ENCODE results near the gene PIGK.
"Not testable (repeated sequence)": the region's sequence is repeated elsewhere in the genome, so short reads cannot be mapped to it uniquely, and the experiment has no call there.

PIGK gene

DNA sequence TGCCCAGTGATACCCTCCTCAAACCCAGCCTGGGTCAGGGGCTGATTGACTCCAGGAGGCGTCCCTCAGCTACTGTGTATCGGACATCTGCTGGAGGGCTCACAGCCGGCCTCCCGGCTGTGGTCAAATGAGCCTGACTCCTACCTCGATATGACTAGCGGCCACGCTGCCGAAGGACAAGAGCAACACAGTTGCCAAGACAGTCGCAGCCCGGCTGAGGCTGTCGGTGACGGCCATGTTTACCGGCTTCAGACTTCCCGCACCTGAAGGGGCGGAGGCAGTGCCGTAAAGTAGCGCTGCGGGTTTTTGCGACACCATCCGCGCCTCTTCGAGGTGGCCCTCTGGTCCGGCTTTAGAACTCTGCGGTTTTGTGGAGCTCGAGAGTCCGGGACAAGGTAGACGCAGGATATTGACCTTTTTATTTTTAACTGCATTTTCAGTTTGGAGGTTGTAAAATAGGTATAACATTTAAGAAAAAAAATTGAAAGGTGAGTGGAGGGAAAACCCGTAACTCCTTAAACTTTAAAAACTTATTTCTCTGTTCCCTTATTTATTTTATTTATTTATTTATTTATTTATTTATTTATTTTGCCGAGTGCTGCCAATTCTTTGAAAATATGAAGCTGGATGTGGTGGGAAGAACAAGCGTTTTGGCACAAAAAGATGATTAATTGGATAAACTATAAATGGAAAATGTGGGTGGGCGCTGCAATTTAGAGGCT is at the start of gene PIGK:
TSS of gene PIGK (minus strand) at position 265 of the 722 bp plus-strand sequence. CDS start at position 237, 28 bp downstream.
- DNase-seq: peak; percentile 65

DNA sequence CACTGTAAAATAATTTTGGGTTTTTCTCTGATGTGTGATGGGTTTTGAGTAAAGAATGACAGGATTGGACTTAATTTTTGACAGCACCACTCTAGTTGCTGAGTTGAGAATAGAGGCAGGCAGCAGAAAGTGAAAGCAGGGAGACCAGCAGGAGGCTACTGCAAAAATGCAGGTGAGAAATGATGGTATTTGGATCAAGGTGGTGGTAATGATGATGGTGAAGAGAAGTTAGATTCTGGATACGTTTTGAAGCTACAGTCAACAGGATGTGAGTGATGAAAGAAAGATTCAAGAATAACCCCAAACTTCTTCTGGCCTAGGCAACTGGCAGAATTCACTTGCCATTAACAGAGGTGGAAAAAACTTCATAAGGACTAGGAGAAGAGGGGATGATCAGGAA is 47.8 kb upstream of the PIGK start:
- DNase-seq: no peak

DNA sequence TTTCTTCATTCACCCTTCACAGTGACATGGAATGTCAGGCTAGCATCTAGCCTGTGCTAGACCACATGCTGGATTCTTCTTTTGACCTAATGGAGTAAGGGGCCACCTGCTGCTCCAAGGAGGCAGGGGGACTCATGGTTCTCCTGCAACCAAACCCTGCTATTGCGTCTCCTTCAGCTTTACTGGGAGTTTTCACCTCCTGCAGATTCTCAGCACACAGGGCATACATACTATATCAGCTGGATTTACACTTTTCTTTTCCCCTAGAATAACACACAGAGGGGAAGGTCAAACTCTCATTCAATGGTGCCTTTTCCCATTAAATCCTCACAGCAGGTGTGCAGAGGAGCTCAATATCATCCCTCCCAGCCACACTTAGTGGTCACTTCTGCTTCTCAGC is 46.0 kb upstream of the PIGK start:
- DNase-seq: no peak

DNA sequence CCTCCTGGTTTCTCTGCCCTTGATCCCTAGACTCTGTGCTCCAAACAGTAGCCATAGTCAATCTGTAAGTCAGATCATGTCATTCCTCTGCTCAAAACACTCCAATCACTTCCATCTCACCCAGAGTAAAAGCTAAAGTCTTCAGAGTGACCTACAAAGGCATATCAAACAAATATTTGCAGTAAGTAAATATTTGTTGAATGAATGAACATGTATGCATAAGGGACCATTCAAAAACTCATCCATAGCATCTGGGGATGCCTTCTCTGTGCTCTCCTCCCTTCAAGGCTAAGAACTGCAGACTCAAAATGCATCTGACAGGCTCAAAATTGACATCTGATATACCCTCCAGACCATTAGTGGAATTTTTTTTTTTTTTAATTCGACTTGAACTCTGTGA is 44.5 kb upstream of the PIGK start:
- DNase-seq: no peak

DNA sequence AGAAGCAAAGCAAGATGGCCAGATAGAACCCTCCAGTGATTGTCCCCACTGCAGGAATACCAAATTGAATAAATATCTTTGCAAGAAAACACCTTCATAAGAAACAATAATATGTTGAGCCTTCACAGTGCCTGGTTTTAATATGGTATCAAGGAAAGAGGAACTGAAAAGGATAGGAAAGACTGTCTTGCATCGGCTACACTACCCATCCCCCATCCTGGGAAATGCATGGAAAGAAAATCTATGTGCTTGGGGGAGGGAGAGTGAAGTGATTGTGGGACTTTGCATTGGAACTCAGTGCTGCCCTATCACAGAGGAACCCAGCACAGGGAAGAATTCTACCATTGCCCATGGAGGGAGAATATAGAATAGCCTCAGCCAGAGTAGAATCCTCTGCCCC is 34.0 kb upstream of the PIGK start:
- DNase-seq: no peak

DNA sequence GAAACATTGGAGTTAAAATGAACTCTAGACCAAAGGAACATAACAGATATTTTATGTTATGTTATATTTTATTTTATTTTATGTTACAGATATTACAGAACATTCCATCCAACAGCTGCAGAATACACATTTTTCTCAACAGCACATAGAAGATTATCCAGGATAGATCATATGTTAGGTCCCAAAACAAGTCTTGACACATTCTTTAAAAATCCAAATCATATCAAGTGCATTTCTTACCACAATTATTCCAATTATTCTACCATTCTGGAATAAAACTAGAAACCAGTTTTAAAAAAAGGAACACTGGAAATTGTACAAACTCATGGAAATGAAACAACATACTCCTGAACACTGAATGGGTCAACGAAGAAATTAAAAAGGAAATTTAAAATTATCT is 30.9 kb upstream of the PIGK start:
- no peak for DNase-seq

DNA sequence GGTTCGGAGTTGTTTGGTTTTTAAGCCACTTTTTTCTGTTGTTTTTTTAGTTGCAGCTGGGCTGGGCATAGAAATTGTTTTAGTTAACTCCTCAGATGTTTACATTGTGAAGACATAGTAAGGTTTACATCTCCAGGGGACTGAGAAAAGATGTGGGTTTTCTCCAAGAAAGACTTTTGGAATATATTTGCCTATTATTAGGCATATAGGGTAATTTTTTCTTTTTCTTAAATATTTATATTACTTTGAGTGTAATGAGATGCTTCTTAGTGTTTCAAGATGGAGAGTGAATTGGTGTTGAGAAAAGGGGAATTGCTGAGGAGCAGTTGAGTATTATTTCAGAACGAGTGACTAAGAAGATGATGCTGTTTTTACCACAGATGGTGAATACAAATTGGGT is 26.6 kb upstream of the PIGK start:
- no peak for DNase-seq

DNA sequence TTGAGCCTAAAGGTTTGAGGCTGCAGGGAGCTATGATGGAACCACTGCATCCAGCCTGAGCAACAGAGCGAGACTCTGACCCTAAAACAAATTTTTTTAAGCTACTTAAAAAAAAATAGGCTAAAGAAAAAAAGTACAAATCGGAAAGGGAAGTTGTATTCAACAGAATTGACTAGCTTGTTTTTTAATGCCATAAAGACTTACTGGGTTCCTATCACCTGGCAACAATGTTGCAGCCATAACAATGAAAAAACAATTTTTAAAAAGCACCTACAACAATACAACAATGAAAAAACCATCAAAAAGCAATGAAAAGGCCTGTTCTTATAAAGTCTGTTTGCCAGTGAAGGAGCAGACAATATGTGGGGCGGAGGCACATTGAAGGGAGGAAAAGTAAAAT is 20.1 kb upstream of the PIGK start:
- no peak for DNase-seq

DNA sequence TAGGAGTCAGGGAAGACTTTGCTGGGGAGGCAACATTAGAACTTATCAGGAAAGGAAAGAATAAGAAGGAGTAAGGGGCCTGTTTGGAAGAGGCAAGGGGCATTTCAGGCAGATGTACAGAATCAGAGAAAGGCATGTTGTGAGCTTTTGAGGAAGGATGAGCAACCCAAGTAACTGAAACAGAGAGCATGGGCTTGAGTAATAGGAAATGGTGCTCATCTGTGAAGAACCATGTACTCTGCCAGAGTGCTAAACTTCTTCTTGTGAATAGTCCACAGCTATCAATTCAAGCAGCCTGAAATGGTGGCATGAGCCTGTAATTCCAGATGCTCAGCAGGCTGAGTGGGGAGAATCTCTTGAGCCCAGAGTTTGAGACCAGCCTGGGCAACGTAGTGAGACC is 19.2 kb upstream of the PIGK start:
- DNase-seq: no peak

DNA sequence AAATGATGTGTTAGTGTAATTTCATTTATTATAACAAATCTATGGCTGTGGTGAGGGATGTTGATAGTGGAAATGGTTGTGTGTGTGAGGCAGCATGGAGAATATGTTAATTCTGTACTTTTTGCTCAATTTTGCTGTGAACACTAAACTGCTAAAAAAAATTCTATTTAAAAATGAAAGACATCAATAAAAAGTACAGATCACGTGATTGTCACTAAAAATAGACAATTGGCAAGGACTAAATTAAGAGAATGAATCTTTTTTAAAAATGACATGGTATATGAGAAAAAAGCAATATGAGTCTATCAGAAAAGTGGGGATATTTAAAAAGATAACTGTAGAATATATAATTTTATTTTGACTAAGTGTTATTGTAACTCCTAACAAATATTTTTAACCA is 15.7 kb upstream of the PIGK start:
- DNase-seq: no peak

DNA sequence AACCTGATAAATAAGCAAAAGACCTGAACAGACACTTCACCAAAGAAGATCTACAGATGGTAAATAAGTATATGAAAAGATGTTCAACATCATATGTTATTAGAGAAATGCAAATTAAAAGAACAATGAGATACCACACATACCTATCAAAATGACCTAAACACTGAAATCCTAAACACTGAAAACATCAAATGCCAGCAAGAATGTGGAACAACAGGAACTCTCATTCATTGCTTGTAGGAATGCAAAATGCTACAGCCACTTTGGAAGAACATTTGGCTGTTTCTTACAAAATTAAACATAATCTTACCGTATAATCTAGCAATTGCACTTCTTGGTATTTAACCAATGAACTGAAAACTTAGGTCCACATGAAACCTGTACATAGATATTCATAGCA is 14.9 kb upstream of the PIGK start:
- DNase-seq: no peak

DNA sequence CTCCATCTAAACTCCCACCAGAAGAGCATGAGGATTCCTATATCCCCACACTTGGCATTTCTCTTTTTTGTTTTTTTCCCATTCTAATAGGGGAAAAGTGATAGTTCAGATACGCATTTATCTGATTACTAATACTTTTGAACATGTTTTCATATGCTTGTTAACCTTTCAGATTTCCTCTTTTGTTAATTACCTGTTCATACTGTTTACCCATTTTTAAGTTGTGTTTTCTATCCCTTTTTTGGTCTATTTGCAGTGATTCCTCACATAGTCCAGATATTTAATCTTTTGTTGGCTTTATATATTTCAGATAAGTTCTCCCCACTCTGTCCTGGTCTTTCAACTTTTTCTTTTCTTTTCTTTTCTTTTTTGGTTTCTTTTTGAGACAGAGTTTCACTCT is 13.6 kb upstream of the PIGK start:
- DNase-seq: no peak

DNA sequence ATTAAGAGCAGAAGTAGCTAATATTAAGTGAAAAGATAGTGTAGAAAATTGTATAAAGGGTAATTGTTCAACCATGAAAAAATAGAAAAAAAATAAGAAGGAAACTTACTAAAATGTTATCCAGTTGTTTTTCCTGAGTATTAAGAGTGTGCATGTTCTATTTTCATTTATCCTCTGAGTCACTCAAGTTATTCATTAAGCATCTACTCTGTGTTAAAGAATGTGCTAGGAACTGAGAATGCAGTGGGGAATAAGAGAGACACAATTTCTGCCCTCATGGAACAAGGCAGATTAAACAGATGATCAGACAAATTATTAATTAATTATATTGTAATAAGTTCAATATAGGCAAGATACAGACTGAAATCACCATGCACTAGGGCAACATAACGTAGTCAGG is 10.8 kb upstream of the PIGK start:
- no peak for DNase-seq

DNA sequence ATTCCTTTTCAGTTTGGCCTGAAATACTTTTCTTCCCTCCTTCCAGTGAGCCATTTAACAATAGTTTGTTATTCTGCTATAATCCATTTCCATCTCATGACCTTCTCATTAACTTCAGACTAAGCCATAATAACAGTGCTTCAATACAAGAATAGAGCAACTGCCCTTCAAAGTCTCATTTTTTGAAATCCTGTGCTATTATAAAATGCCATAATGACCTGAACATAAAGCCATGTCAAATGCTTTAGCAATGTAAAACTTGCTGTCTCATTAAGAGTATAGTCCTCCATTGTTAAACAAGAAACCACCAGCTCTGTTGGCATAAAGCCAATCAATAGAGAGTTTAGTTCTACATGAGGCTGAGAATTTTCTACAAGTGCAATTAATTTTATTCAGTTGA is 9.6 kb upstream of the PIGK start:
- no peak for DNase-seq

DNA sequence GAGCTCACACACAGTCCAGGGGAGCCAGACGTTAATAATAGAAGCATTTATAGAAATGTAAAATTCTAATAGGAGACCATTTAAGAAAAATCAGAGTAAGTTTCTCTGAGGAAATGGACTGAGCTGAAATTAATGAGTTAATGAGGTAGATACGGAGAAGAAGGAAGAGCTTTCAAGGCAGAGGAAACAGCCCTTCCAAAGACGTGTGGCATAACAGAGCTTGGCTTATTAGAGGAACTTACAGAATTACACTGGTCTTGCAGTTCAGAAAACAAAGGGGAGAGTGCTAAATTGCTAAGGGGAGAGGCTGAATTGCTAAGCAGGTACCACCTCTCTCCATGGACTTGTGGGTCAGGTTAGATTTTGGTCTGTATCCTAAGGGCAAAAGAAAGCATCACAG is 8.2 kb upstream of the PIGK start:
- DNase-seq: no peak

DNA sequence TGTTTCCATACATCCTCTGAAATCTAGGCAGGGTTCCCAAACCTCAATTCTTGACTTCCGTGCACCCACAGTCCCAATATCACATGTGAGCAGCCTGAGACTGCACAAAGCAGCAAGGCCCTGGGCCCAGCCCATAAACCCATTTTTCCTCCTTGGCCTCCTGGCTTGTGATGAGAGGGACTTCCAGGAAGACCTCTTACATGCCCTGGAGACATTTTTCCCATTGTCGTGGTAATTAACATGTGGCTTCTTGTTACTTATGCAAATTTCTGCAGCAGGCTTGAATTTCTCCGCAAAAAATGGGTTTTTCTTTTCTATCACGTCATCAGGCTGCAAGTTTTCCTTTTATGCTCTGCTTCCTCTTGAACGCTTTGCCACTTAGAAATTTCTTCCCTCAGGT is 3.3 kb upstream of the PIGK start:
- DNase-seq: no peak

DNA sequence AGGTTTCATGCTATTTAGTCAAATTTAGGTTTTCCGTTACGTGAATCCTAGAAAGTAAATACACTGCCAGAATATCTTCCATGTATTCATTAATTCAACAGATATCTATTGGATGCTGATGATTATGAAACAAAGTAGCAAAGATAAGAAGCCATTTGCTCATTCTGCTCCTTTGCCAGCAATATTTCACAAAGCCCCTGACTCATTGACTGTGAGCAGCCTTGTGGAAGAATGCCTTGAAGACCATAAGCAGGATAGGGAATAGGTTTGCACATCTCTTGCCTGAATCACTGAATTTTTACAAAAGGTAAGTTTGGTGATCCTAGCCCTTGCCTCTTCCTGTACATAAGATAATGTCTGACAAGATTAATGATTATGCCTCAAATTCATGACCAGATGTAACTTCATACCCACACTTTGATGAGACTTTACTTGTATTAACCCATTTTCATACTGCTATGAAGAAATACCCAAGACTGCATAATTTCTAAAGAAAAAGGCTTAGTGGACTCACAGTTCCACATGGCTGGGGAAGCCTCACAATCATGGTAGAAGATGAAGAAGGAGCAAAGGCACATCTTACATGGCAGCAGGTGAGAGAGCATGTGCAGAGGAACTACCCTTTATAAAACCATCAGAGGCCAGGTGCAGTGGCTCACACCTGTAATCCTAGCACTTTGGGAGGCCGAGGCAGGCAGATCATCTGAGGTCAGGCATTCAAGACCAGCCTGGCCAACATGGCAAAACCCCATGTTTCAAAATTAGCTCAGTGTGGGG is 1.6 kb upstream of the PIGK start:
- DNase-seq: no peak

DNA sequence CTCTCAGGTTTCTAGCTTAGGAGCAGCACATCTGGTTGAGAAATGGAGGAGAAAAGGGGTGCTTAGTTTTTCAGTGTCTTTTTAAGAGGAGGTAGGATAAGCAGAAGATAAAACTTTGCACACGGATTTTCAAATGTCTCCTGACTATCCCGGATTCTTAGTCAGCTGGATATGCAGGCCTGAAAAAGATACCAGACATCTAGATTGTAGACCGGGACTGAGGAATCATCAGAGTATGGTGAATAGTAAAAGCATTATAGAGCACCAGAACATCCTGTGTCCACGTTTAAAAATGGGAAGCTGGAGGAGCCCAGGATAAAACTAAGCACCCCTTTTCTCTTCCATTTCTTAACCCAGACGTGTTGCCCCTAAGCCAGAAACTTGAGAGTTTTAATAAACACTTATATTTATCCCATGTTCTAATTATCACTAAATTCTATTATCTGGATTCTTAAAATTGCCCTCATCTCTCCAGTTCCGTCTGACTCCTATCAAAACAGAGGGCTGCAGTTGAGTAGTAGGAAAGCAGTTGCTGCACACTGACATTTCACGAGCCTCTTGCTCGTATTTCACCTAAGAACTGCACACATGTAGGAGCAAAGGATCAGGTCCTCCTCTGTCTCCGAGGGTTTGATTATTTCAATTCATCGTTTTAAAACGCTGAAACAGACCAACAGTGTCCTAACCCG is 609 bp downstream of the PIGK start:
- no peak for DNase-seq

DNA sequence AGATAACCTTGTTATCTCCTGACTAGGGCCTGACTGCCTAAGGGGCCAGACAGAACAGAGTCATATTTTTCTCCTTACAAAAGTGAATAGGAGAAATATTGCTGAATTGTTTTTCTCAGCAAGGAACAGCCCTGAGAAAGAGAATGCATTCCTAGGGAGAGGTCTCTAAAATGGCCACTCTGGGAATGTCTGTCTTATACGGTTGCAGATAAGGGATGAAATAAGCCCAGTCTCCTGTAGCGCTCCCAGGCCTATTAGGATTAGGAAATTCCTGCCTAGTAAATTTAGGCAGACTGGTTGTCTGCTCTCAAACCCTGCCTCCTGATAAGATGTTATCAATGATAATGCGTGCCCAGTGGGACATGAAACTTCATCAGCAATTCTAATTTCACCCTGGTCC is 15.2 kb downstream of the PIGK start:
- not testable (repeated sequence) for DNase-seq

DNA sequence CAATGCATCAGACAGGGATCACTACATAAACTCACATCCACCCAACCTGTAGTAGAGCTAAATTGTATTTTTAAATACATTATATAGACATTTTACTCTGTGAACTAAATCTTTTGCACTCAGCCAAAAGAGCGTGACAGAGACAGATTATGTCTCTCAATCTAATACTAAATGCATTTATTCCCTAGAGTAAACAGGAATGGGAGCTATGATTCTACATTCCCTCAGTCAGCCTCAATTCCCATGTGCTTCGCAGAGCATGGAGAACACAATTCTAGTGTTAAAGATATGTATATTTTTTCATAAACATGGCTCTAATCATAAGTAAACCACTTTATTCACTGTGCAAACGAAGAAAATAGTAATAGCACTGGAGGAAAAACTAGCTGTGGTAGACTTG is 16.5 kb downstream of the PIGK start:
- no peak for DNase-seq

DNA sequence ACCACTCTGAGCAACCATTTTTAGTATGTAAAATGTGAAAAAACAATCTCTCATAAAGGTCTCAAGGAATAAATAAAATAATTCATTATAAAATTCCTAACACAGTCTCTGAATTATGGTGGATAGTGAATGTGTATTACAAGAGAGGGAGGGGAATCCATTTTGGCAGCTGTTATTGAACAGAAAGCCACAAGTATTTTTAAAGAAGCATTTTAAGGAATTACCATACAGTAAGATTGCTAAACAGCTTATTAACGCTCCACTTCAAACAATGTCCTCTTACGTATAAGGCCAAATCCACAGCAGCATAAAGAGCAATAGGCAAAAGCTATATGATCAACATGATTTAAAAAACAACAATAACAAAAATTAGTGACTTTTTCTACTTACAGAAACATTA is 18.4 kb downstream of the PIGK start:
- DNase-seq: no peak

DNA sequence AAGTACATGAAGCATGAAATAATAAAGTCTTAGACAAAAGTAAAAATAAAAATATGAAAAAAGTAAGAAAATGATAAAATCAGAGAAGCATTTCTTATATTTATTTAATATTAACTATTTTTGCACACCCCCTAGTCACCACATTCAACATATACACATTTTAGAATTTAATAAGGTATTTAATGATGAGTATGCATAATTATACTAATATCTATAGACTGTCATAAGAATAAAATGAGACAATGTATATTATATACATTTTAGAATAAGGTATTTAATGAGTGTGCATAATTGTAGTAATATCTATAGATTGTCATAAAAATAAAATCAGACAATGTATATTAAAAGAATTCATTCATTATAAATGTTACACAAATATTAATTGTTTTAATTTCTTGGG is 18.9 kb downstream of the PIGK start:
- DNase-seq: no peak

DNA sequence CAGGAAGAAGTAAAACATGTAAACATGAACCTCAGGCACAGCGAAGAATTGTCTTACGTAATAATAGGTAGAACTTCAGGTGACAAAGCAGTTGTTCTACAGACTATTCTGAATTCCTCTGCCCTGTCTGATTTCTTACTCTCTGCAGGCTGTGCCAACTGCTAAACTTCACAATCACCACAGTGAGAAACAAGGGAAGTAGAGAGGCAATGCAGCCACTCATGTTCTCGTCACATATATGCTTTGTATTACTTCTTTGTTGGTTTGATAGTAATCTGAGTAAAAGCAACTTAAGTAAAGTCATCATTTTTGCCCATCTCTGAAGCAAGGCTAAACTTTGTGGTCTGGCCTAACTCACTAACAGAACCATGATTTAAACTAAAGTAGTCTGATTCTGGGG is 21.9 kb downstream of the PIGK start:
- no peak for DNase-seq

DNA sequence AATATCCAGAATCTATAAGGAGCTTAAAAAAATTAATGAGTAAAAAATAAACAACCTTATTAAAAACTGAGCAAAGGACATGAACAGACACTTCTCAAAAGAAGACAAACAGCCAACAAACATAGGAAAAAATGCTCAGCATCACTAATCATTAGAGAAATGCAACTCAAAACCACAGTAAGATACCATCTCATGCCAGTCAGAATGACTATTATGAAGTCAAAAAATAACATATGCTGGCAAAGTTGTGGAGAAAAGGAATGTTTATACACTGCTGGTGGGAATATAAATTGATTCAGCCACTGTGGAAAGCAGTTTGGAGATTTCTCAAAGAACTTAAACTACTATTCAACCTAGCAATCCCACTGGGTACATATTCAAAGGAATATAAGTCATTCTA is 25.3 kb downstream of the PIGK start:
- no peak for DNase-seq

All from SHP77 treated with DMSO at 0.1 percent for 48 hours (cell line).